ENCODE results near the gene SERF1A.
"Not testable (repeated sequence)": the region's sequence is repeated elsewhere in the genome, so short reads cannot be mapped to it uniquely, and the experiment has no call there.

Gene SERF1A

DNA sequence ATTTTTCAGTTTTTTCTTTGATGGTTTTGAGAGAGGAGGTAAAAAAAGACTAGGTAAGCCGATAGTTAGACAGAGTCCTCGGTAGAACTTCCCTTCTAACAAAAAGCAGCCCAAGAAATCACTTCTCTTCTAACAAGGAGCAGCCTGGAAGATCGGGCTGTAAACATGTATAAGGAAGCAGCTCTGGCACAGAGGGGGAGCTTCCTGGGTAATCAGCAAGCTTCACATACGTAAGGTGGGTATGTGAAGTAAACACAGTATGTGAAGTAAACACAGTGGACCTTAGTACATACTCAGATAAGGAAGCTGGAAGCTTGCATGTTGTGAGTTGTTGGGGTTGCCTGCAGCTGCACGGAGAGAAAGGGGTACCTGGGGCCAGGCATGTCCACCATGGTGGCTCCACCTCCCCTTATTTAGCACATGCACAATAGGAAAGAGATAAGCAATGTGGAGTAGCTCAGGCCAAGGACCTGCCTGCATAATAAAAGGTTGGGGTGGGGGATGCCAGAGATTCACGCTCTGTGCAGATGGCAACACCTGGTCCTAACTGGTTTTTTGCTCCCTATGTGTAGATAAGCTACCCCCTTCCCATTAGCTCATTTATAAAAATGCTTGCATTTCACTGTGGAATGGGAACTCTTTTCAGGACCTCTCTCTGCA, 31.4 kb downstream of the SERF1A start:
- not testable (repeated sequence) for H4K20me1 ChIP-seq (ENCODE audit: insufficient read depth, low read length); H3K36me3 ChIP-seq (replicated peaks; ENCODE audit: insufficient read depth, low read length); H3K9me3 ChIP-seq (replicated peaks; ENCODE audit: insufficient read depth, low read length); H3K4me2 ChIP-seq (ENCODE audit: low read depth, low read length); H3F3A ChIP-seq (ENCODE audit: insufficient read depth, low read length); H2AFZ ChIP-seq (ENCODE audit: low read length); H3K9ac ChIP-seq (ENCODE audit: low read length); DNase-seq; H3K4me1 ChIP-seq (ENCODE audit: low read length); H3K4me3 ChIP-seq (ENCODE audit: low read length); H3K79me2 ChIP-seq (ENCODE audit: low read length); H3K27me3 ChIP-seq (replicated peaks; ENCODE audit: insufficient read depth, low read length); H3K27ac ChIP-seq (ENCODE audit: low read length); H3K9me2 ChIP-seq (replicated peaks; ENCODE audit: insufficient read depth, low read length)

DNA sequence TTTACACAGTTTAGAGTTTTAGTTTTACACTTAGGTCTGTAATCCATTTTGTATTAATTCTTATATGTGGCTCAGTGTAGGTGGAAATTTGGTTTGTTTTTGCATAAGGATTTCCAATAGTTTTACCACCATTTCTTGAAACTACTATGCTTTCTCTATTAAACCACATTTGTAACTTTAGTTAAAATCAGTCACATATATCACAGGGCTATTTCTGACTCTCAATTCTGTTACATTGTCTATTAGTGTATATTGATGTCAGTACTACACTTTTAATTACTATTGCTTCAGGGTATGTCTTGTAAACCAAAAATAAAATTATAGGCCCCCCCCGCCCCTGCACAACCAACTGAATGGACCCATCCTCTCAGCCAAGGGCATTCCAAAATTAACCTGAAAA, 32.1 kb downstream of the SERF1A start:
- not testable (repeated sequence) for DNase-seq; H3K36me3 ChIP-seq (replicated peaks; ENCODE audit: insufficient read depth, low read length); H3K4me2 ChIP-seq (ENCODE audit: low read depth, low read length); H3K9me2 ChIP-seq (replicated peaks; ENCODE audit: insufficient read depth, low read length); H3K9me3 ChIP-seq (replicated peaks; ENCODE audit: insufficient read depth, low read length); H3K27ac ChIP-seq (ENCODE audit: low read length); H3K79me2 ChIP-seq (ENCODE audit: low read length); H3K4me1 ChIP-seq (ENCODE audit: low read length); H3F3A ChIP-seq (ENCODE audit: insufficient read depth, low read length); H4K20me1 ChIP-seq (ENCODE audit: insufficient read depth, low read length); H3K9ac ChIP-seq (ENCODE audit: low read length); H3K27me3 ChIP-seq (replicated peaks; ENCODE audit: insufficient read depth, low read length); H3K4me3 ChIP-seq (ENCODE audit: low read length); H2AFZ ChIP-seq (ENCODE audit: low read length)

DNA sequence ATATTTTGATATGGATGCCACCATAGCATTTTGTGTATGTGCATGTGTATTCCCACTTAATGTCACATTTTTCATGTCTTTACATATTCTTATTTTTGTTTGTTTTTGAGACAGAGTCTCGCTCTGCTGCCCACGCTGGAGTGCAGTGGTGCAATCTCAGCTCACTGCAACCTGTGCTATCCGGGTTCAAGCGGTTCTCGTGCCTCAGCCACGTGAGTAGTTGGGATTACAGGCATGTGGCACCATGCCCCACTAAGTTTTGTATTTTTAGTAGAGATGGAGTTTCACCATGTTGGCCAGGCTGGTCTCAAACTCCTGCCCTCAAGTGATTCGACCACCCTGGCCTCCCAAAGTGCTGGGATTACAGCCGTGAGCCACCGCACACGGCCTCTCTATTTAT, 52.6 kb downstream of the SERF1A start:
- H3K4me3 ChIP-seq (ENCODE audit: low read length); H2AFZ ChIP-seq (ENCODE audit: low read length); H3K79me2 ChIP-seq (ENCODE audit: low read length); H4K20me1 ChIP-seq (ENCODE audit: insufficient read depth, low read length); H3K9me3 ChIP-seq (replicated peaks; ENCODE audit: insufficient read depth, low read length); H3K27me3 ChIP-seq (replicated peaks; ENCODE audit: insufficient read depth, low read length); H3K36me3 ChIP-seq (replicated peaks; ENCODE audit: insufficient read depth, low read length); H3K9ac ChIP-seq (ENCODE audit: low read length); H3K4me1 ChIP-seq (ENCODE audit: low read length); H3K27ac ChIP-seq (ENCODE audit: low read length); H3K4me2 ChIP-seq (ENCODE audit: low read depth, low read length); DNase-seq; H3K9me2 ChIP-seq (replicated peaks; ENCODE audit: insufficient read depth, low read length); H3F3A ChIP-seq (ENCODE audit: insufficient read depth, low read length): not testable (repeated sequence)

Measured in MM.1S (cell line).